AG04450 (cell line): Measurements from ENCODE around the gene S100A1. TPM values are rescaled to one million over a fixed set of nuclear protein-coding genes. Genes with fewer than 3 reads are reported as not detected.
A peak's percentile ranks its signal among the peaks of the same experiment; 100 is the strongest.

Experiments used
- CTCF ChIA-PET: fragments of 300-600, 350-600 bp; formaldehyde crosslinking; extraction: SDS; loops from one replicate; lab custom pipeline; 2022; ENCODE audit warnings: antibody characterized with exemption, inconsistent platforms; lab: Charles Lee
- POLR2A ChIA-PET: fragments of 350-600 bp; formaldehyde crosslinking; extraction: SDS; loops from one replicate; lab custom pipeline; 2021; ENCODE audit warnings: antibody characterized with exemption, inconsistent platforms; lab: Yijun Ruan, JAX
- DNase-seq: peaks from one replicate; pipeline ENCODE4 v3.0.0-alpha.2; 2011; ENCODE audit warnings: low read depth, low spot score
- H3K27ac ChIP-seq: one replicate; pipeline ENCODE4 v1.5.1; 2012; ENCODE audit warnings: low read depth, low read length, control low read depth
- H3K27me3 ChIP-seq: one replicate; pipeline ENCODE4 v1.6.0; 2012; ENCODE audit warnings: low read length; ENCODE audit not compliant: control insufficient read depth, insufficient read depth
- H3K4me3 ChIP-seq: 2 replicates; pipeline ENCODE4 v1.5.1; 2011; ENCODE audit warnings: mild to moderate bottlenecking, low read depth, low read length, control low read depth
- H3K9me3 ChIP-seq: 2 replicates; pipeline ENCODE4 v1.5.1; 2012; ENCODE audit warnings: low read length; ENCODE audit not compliant: control insufficient read depth, insufficient read depth
- CTCF ChIP-seq: IDR thresholded peaks from 2 replicates; pipeline ENCODE4 v1.5.1; 2011; ENCODE audit warnings: low read depth, low read length, control low read depth, inconsistent platforms
- polyA plus RNA-seq: library from polyadenylated mRNA; depleted of rRNA; stranded (reverse); fragments of >200 nt; gene quantifications from 2 replicates; pipeline ENCODE4 v1.2.3, GENCODE V29; 2011

The S100A1 gene
- polyA plus RNA-seq, 1 experiment, result 0.21 TPM

GRCh38 chr1:153616917-153617311 lies 11.3 kb upstream of the S100A1 start:
- CTCF ChIA-PET, result interaction anchor here (1.1 to 9.3 kb wide), 5 partner anchors 11 to 265 kb away, joined by 4 to 80 read pairs (median 29); partner anchors contain the start of genes S100A1 and S100A13

GRCh38 chr1:153617663-153618062 lies 10.6 kb upstream of the S100A1 start:
- no peaks in the 10 kb centered on the region for H3K27me3 ChIP-seq
- peak; percentile 61 for TF ChIP-seq CTCF
- H3K4me3 ChIP-seq, result no peak overlapping the region
- no peaks in the 10 kb centered on the region; the same call in 1 of the 2 replicates for H3K9me3 ChIP-seq
- DNase-seq, result no peak
- H3K27ac ChIP-seq, result no peak overlapping the region
- ChIA-PET CTCF (interaction anchor here (1.4 to 9.3 kb wide), 6 partner anchors 10 to 265 kb away, joined by 3 to 80 read pairs (median 21); partner anchors contain the start of genes S100A1 and S100A13), POLR2A (interaction anchor here (1.4 to 5.4 kb wide), 3 partner anchors 10 to 84 kb away, joined by 5 to 45 read pairs (median 8); partner anchors contain the start of genes S100A1 and S100A13)

More at GRCh38 chr1:153616917-153617311, 11.3 kb upstream of the S100A1 start:
- Histone ChIP-seq H3K9me3 (no peaks in the 10 kb centered on the region; the same call in 1 of the 2 replicates), H3K27me3 (no peaks in the 10 kb centered on the region), H3K4me3 (no peak overlapping the region), H3K27ac (peak overlapping the region; percentile 11)
- no peak for TF ChIP-seq CTCF
- no peak for DNase-seq
- POLR2A ChIA-PET, result interaction anchor here (1.4 to 5.4 kb wide), 3 partner anchors 10 to 83 kb away, joined by 5 to 45 read pairs (median 8); partner anchors contain the start of genes S100A1 and S100A13

GRCh38 chr1:153619171-153619570 lies 9.1 kb upstream of the S100A1 start:
- CTCF ChIA-PET, result interaction anchor here (0.9 to 7.1 kb wide), 8 partner anchors 8 to 267 kb away, joined by 3 to 74 read pairs (median 10); partner anchors contain the start of genes S100A1 and S100A13
- H3K27ac ChIP-seq, result no peak overlapping the region

GRCh38 chr1:153623101-153623500 lies 5.1 kb upstream of the S100A1 start:
- Histone ChIP-seq H3K9me3 (no peaks in the 10 kb centered on the region; the same call in 1 of the 2 replicates), H3K27me3 (no peaks in the 10 kb centered on the region), H3K27ac (no peak overlapping the region), H3K4me3 (no peak overlapping the region)
- ChIA-PET CTCF (interaction anchor here (0.7 to 1.0 kb wide), 3 partner anchors 45 to 113 kb away, joined by 3 to 5 read pairs (median 4); no protein-coding TSS in a partner anchor), POLR2A (interaction anchor here (1.2 kb wide), 1 partner anchor 10 kb away, joined by 7 read pairs; the partner anchor contains the start of gene S100A16)
- no peak for TF ChIP-seq CTCF
- DNase-seq, result no peak

More at GRCh38 chr1:153619171-153619570, 9.1 kb upstream of the S100A1 start:
- no peaks in the 10 kb centered on the region; the same call in 1 of the 2 replicates for H3K9me3 ChIP-seq
- H3K4me3 ChIP-seq, result no peak overlapping the region
- no peak for TF ChIP-seq CTCF
- POLR2A ChIA-PET, result interaction anchor here (0.6 to 5.4 kb wide), 2 partner anchors 8 to 45 kb away, joined by 3 to 45 read pairs; partner anchors contain the start of genes S100A1 and S100A13
- no peaks in the 10 kb centered on the region for H3K27me3 ChIP-seq
- no peak for DNase-seq
